ENCODE data around the gene FAM241B.

FAM241B gene

DNA sequence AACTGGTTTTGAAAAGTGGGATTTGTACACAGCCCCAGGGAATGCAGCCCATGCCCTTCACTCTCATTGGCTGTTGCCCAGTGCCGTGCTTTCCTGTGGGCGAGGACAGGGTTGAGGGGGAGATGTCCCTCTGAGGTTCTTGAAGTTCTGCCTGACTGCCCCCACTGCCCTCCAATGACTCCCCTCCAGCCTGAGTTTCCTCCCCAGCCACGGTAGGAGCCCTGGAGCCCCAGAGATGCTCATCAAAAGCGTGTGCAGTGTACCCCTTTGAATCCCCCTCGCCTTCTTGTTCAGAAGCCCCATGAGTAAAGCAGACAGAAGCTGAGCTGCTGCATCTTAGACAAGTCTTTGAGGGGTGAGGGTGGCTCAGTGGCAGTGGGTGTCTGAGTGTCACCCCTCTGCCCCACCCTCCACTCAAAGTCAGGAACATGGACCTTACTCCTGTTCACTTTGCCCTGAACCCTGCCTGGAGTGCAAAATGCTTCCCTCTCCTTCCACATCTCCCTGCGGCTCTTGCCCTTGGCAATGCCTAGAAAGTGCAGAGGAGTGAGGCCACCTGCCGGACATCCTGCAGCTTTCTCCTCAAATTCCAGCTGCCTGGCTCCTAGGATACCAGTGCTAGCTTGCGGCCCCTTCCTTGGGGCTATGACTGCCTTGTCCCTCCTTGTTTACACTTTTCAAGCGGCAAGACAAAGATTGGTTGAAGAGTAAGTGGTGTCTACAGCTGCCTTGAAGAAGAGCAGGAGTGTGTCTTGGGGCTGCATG lies 19.9 kb downstream of the FAM241B start:
- no peak for DNase-seq (ENCODE audit: low spot score)

DNA sequence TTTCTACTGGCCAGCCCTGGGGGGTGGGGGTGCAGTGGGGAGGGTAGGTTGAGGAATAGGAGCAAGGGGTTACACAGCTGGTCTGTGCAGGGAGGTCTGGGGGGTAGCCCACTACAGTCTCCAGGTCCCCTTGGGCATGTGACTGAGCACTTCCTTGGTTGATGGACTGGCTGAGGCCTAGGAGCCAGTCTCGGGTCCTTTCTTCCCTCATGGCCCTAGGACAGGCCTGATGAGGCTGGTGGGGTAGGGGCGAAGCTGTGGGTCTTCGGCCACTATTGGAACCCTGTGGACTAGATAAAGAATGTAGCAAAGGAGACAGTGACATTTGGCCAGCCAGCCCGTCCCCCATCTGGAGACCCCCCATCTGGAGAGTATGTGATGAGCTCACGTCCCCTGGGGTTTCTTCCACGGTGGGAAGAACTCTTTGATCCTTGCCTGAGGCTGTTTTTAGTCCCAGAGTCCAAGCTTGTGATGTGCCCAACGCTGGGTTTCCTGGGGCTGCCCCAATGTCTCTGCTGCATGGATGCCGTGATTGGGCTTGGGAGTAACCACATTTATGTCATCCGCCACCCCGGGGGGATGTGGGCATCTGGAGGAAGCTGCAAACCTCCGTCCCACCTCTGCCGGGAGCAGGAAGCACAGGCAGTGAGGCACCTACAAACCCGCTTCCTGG lies 20.7 kb downstream of the FAM241B start:
- no peak for DNase-seq (ENCODE audit: low spot score)

DNA sequence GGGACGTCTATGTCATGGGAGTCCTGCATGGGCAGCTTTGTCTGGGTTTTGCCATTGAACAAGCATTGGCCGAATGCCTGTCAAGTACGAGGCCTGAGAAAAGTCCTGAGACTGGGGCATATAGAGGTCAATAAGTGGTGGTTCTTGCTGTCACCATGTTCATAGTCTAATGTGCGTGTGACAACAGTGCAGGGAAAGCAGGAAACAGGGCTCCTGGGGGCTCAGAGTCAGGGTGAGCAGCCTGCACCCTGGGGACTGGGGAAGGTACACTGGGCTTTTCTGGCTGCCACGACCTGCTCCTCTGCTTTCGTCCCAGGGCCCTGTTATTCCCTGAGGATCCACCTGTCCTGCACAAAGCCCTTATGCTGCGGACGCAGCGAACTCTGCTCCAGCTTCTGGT lies 21.3 kb downstream of the FAM241B start:
- DNase-seq (ENCODE audit: low spot score), result no peak

DNA sequence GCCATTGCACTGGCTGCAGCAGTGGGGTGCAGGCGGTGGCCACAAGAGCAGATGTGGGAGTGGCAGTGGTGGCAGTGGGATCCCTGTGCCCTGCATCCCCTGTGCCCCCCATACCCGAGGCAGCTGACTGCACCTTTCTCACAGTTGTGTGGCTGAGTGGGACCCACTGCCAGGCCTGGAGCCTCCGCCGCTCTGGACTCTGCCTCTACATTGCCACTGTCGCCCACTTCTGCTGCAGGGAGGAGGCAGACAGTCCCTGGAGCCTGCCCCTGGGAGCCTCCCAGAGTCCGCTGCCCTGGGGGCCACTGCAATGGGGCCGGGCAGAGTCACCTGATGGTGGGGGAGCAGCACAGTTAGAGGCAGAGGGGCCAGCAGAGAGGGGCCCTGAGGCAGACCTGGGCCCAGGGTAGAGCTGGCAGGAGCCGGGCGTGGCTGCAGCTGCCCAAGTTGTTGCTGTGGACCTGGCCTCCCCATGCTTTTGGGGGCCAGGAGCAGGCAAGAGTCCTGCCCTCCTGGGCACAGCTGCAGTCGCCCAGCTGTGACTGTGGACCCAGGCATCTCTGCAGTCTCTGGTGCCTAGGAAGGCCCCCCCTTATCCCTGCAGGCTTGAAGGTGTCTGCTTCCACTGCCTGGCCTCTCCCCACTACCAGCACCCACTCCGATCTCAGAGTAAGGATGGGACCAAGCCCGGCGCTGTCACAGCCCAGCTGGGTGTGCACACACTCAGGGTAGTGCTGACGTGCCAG lies 22.2 kb downstream of the FAM241B start:
- DNase-seq (ENCODE audit: low spot score), result no peak

DNA sequence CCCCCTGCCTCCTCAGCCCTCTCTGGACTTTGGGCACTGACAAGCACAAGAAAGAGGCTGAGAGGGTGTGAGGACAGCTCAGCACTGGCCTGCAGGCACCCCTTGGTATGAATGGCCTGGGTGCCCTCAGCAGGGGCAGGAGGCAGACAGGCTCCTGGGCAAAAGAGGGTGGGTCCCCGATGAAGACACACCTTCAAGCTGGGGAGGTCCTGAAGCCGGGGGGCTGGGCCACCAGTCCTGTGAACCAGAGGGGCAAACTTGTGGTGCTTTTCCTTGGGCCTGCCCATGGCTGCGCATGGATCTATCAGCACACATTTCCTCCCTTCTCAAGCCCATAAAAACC lies 22.8 kb downstream of the FAM241B start:
- no peak for DNase-seq (ENCODE audit: low spot score)

DNA sequence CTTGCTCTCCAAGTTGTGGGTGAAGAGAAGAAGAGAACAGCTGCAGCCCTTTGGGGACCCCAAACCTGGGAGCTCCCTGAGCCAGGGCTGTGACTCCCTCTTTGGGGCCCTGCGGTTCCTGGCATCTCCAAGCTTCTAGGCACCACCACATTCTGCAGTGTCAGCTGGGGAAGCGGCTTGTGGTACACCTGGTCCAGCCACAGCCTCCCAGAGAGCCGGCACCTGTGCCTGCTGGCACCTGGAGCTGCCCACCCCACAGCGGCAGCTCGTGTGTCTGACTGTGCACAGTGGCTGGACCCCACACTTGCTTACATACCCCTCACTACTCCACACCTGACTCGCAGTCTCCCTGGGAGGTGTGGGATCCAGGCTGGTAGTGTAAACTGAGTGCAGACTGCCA lies 23.5 kb downstream of the FAM241B start:
- no peak for DNase-seq (ENCODE audit: low spot score)

DNA sequence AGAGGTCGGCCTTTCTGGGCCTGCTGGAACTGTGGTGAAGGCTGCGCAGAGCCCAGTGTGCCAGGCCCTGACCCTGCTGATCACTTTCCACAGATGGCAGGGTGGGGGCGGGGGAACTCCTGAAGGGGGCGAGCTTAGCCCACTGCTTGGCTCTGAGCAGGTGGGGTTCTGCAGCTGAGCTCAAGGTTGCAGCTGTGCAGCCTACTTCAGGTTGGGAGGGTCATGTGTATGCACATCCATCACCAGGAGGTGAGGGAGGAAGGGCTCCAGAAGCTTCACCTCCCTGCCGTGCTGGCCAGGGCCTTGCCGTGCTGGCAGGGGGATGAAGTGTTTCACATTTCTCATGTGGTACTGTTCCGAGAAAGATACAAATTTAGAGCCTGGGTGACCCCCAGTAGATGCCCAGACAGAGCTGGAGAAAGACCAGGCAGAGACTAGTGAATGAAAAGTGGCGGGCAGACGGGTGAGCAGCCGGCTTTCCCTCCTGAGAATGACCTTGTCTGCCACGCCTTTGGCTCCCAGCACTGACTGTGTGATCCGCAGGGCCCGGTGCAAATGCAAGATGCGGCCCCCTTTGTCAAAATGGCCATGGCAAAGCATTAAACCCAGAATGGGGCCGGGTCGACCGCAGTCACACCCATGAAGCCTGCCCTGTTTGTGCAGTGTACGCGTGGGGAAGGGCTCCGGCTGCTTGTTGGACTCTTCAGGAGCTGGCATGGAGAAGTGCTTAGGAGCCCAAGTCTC lies 25.2 kb downstream of the FAM241B start:
- DNase-seq (ENCODE audit: low spot score), result no peak

DNA sequence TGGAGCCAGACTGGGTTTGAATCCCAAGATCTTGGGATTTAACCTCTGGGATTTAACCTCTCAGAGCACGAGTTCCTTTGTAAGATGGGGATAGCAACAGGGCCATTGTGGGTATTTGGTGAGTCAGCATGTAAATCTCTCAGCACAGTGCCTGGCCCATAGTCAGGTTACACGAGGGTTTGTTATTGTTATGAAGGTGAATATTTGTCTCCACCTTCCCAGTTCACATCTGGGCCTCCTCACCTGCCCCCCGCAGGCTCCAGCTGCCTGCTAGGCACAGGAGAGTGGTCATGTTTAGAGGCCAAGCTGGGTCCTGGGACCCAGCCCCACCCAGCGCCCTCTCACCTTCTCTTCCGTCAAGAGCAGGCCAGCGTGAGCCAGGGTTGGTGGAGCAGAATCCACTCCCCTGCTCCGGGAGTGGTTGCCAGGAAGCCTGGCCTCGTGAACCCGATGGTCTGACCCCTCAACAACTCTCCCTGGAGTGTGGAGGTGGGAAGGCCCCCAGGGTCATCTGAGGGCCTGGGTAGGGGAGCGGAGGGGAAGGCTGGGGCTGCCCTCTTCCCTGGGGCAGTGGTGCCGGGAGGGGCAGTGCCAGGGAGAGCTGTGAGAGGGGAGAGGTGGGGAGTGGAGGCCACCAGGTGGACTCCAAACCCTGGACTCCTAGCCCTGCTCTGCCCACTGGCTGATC lies 26.0 kb downstream of the FAM241B start:
- DNase-seq (ENCODE audit: low spot score), result no peak

DNA sequence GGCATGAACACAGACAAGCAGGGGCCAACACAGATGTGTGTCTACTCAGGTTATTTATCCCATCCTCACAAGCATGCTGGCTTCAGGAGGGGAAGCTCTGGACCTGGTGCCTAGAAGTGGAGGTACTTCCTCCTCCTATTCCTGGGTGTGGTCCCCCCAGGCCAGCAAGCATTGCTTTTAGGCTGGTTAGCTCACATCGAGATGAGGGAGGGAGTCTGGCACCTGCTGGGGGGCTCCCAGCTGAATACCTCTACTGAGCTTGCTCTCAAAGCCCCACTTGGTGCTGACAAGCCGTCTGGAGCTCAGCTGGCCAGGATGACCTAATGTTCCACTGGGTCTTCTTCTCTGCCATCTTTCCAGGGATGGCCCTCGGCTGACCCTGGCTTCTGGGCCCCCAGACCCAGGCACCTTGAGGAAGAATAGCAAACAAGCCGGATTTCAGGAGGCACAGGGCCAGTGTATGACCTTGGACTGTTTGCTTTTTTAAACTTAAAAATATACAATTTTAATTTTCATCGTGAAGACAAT lies 26.8 kb downstream of the FAM241B start:
- no peak for DNase-seq (ENCODE audit: low spot score)

DNA sequence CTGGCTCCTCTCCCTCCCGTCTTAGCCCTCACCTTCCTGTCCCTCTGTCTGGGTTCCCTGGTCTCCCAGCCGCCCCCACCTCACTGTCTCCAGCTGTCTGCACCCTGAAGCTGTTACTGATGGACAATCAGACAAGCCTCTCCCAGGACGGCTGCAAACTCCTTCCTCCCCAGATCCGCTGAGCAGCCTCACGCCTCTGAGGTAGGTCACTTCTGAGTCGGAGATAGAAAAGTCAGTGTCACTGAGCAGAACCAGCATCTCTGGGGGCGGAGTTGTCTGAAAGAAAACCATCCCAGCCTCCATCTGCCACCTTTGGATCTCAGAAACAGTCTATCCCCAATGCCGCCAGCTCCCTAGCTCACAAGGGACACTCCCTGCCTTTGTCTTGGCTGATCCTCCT lies 27.4 kb downstream of the FAM241B start:
- peak; percentile 32 for DNase-seq (ENCODE audit: low spot score)

DNA sequence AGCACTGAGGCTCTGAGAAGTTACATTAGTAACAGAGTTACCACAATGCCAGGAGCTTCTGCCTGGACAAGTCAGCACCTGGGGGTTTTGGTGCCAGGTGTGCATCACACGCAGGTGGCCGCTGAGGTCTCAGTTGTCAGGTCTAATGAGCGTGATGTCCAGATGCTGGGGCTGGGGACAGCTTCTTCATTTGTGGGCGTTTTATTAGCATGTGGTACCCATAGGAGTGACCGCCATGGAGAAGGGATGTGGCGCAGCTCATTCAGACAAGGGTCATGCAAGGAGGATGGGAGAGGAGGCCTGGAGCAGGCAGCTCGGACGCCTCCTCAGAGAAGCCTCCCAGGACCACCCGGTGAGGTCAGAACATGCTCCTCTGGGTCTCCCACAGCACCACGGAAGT lies 27.8 kb downstream of the FAM241B start:
- no peak for DNase-seq (ENCODE audit: low spot score)

DNA sequence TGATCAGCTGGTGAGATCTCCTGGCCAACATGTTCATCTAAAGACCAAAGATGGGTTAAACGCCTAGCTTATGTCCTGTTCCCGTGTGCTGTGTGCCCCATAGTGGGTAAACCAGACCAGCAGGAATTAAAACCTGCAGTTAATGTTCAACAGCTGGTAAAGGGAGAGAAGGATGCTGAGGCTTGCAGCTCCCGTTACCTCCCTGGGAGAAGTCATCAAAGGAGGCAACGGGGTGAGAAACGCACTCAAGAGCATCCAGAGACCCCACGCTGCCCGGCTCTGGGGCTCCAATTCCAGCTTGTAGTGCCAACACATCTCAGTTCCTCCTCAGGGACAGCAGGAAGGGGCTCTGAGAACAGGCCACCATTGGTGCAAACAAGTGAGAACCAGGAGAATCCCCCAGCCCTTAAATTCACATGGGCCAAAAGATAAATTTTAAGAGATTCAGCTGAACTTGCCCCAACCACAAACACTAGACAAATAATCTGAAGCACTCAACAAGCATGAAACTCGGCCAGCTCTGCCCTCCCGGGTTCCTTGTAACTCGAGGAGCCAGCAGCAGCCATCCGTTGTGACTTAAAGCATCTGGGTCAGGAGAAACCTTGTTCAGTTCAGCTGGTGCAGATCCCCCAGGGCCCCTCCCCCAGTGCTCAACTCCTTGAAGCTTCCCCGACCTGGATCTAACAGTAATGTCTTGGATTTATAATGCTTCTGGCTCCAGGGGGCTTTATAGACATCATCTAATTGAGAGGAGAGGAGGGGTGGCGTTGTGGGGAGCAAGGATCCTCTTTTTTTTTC lies 29.4 kb downstream of the FAM241B start:
- DNase-seq (ENCODE audit: low spot score), result no peak

DNA sequence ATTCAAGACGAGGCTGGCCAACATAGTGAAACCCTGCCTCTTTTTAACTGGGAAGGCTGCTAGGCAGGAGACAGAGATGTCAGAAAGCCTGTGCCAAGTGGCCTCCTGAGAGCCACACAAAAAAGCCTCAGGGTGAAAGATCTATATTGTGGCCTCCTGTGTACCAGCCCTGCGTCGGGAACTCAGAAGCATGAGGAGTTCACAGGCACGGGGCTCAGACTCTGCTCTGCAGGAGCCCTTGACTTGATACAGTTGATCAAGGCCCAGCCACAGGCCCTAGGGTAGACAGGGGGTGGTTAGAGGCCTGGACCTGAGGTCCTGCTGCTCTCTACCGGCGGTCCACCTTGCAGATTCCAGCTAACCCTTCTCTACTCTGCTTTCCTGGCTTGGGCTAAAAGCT lies 30.2 kb downstream of the FAM241B start:
- no peak for DNase-seq (ENCODE audit: low spot score)

DNA sequence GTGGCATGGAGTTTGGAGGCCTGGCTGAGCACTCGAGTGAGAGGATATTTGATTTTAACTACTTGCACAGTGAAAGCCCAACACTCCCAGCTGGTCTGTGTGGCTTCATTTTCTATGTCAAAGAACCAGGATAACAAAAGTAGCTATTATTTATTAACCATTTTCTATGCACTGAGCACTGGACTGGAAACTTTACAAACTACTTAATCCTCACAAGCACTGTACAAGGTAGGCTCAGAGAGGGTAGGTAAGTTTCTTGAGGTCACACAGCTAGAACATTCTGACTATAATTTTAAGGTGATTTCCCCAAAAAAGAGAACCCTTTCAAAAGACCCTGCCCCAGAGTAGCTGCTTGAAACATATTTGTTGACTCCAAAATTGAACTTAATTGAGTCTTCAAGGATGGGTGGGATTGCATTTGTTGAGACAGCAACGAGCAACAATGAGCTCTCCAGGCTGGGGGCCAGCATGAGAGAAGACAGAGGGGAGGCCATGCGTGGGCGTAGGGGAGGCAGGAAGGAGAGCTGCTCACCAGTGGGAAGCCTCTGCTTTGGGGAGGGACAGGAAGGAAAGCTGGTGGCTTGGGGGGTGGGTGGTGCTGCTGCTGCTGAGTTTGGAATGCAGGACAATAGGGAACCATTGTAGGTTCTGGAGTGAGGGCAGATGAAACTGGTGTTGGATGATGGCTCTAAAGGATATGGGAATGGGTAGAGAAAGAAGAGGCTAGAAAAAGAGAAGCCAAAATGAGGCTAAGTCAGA lies 31.5 kb downstream of the FAM241B start:
- DNase-seq (ENCODE audit: low spot score), result no peak

DNA sequence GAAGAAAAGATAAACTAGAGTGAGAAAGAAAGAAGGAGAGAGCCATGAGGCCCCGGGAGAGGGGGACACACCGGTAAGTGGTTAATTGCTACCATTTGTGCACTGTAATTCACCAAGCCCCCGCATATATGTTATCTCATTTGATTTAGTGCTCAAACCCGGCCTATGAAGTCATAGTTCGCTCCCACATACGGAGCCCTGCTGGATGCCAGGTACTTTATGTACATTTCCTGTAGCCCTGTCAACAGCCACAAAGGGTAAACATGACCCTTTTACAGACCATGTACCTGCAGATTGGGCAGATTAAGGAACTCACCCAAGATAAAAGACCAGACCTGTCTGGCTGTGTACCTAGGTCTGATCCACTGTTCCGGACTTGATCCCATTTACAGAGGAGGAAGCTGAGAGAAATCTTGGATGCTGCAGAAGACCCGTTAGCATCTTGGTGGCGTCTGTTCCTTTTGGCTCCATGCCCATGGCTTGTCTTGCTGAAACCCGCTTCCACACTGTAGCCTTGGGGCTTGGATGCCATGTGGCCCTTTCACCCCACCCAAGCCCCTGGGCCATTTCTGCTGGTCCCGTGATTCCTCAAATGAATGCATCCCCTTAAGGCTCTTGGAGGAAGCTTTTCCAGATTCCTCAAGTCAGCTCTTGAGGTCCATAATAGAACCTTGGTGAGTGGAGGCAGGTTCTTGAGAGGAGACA lies 32.3 kb downstream of the FAM241B start:
- DNase-seq (ENCODE audit: low spot score), result peak; percentile 25

DNA sequence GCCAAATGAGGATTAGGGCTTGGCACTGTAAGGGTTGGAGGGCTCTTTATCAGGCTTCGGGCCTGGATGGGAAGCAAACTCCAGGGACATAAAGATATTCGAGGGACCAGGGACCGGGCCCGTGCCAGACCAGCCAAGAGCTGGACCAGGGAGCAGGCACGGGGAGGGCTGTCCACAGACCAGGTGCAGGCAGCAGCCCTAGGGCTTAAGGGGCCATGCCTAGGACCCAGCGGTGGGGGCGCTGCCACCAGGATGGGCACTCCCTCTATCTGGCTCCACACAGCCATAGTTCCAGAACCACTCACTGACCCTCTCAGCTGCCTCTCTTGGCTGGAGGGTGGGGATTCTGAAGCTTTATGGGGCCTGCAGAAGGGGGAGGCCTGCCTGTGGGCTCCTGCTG lies 32.9 kb downstream of the FAM241B start:
- DNase-seq (ENCODE audit: low spot score), result no peak

DNA sequence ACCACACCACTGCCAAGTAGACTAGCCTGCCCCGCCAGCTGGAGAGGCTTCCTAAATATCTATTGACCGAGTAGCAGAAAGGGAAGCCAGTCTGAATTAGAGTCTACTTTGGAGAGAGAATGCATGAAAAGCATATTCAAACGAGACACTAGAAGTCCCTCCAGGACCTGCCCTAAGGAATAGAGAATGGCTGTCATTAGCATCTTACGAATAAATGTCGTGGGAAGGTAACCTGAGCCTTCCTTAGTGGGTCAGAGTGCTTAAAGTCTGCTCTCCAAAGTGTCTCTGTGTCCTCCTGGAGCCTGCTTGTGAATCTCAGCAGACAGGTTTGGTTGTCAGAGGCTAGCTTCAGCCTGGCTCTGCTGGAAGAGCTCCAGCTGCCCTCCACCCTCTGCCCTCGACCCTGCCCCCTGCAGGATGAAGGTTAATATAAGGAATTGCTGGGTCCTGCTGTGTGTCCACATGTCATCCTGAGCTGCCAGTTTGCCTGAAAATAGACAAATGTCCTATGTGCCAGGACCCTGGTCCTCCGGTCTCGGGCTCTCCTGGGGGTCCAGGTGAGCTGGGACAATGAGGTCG lies 33.4 kb downstream of the FAM241B start:
- DNase-seq (ENCODE audit: low spot score), result no peak

DNA sequence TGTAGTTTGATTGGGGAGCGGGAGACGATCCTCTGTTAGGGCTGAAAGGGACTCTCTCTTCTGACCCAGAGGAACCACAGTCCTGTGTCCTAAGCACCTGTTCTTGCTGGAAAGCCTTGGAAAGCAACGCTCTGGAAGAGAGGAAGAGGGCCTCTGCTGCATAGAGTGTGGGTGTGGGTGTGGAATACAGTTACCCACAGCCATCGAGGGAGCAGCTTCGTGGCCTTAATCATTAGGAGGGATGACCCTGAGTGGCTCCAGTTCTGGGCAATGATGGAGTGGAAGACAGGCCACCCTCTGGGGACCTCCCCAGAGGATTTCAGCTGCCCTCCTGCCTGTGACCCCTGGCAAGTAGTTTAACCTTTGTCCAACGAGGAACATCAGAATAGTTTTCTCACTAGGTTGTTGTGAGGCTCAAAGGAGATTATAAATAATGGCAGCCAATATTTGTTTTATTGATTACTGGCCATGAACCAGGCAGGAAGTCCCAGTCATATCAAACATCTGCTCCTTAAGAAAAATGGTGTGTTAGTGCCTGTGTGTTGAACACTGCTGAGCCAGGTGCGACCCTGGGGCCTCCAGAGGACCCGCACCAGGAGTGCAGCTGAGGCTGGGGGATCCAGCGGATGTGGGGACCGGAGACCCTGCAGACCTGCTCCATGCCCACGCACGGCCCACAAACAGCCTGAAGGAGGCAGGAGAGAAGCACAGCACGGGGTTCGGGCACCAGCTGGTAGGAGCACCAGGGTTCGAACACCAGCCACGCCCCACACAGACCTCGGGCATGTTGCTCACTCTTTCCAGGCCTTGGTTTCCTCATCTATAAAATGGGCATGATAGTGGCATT lies 35.6 kb downstream of the FAM241B start:
- DNase-seq (ENCODE audit: low spot score), result no peak
